Glutamatergic neuron (in vitro differentiated cells): ENCODE data around the gene LMF1. TPM values are rescaled to one million over a fixed set of nuclear protein-coding genes. Genes with fewer than 3 reads are reported as not detected.

Source experiments
- DNase-seq: peaks from one replicate; pipeline ENCODE4 v3.0.0; 2022
- H3K27ac Mint-ChIP-seq: one replicate; pipeline ENCODE4 v1.8.0; 2020; ENCODE audit warnings: mild to moderate bottlenecking, mixed read lengths, inconsistent platforms; ENCODE audit not compliant: unreplicated experiment
- H3K27me3 Mint-ChIP-seq: one replicate; pipeline ENCODE4 v1.8.0; 2020; ENCODE audit warnings: mild to moderate bottlenecking, moderate library complexity, mixed read lengths, inconsistent platforms; ENCODE audit not compliant: unreplicated experiment
- H3K36me3 Mint-ChIP-seq: one replicate; pipeline ENCODE4 v1.8.0; 2020; ENCODE audit warnings: mild to moderate bottlenecking, mixed read lengths, inconsistent platforms; ENCODE audit not compliant: unreplicated experiment
- H3K4me1 Mint-ChIP-seq: one replicate; pipeline ENCODE4 v1.8.0; 2020; ENCODE audit warnings: mild to moderate bottlenecking, low read depth, mixed read lengths, inconsistent platforms; ENCODE audit not compliant: unreplicated experiment
- H3K4me3 Mint-ChIP-seq: one replicate; pipeline ENCODE4 v1.8.0; 2020; ENCODE audit warnings: mild to moderate bottlenecking, mixed read lengths, inconsistent platforms; ENCODE audit not compliant: unreplicated experiment
- H3K9me3 Mint-ChIP-seq: one replicate; pipeline ENCODE4 v1.8.0; 2020; ENCODE audit warnings: mild to moderate bottlenecking, moderate library complexity, mixed read lengths, inconsistent platforms; ENCODE audit not compliant: unreplicated experiment
- CTCF ChIP-seq: fragments of 200-600 bp; sonication (generic); IDR thresholded peaks from one replicate; pipeline ENCODE4 v1.5.0; 2021; ENCODE audit not compliant: partially characterized antibody, unreplicated experiment
- total RNA-seq: library from RNA; stranded (reverse); fragmentation: NEBNext Ultra II Directional; extraction: Animal tissue kit (Norgen Biotek cat#: 25700); gene quantifications from one replicate; pipeline ENCODE4 v1.2.1, GENCODE V29; 2021; ENCODE audit not compliant: unreplicated experiment

The LMF1 gene
- total RNA-seq, 1 donor from 2014 or later = 17.4 TPM

- Mint-ChIP-seq H3K4me1 (peaks cover 6% of the 10 kb centered on the region), H3K36me3 (peaks cover 5% of the 10 kb centered on the region), H3K27ac (no peak overlapping the region), H3K27me3 (peaks cover 10% of the 10 kb centered on the region), H3K9me3 (peaks cover 2% of the 10 kb centered on the region), H3K4me3 (peak overlapping the region; percentile 61)
- DNase-seq = peak; percentile 84
- TF ChIP-seq CTCF = peak; percentile 68
Observed at GRCh38 chr16:813204-813915, 157.4 kb downstream of the LMF1 start.

GRCh38 chr16:808085-808386 lies 162.7 kb downstream of the LMF1 start:
- peaks cover 5% of the 10 kb centered on the region for H3K36me3 Mint-ChIP-seq
- peaks cover 10% of the 10 kb centered on the region for H3K27me3 Mint-ChIP-seq
- DNase-seq = no peak
- peak overlapping the region; percentile 70 for H3K27ac Mint-ChIP-seq
- H3K4me3 Mint-ChIP-seq = peak overlapping the region; percentile 94
- H3K9me3 Mint-ChIP-seq = no peaks in the 10 kb centered on the region
- peaks cover 7% of the 10 kb centered on the region for H3K4me1 Mint-ChIP-seq
- TF ChIP-seq CTCF = no peak

GRCh38 chr16:807347-808084 lies 163.3 kb downstream of the LMF1 start:
- Mint-ChIP-seq H3K4me1 (peaks cover 7% of the 10 kb centered on the region), H3K36me3 (peaks cover 5% of the 10 kb centered on the region), H3K4me3 (peak overlapping the region; percentile 94), H3K27ac (peak overlapping the region; percentile 67), H3K9me3 (no peaks in the 10 kb centered on the region), H3K27me3 (peaks cover 7% of the 10 kb centered on the region)
- no peak for TF ChIP-seq CTCF
- DNase-seq = peak; percentile 97

GRCh38 chr16:805474-805873 lies 165.3 kb downstream of the LMF1 start:
- Mint-ChIP-seq H3K27me3 (peaks cover 7% of the 10 kb centered on the region), H3K9me3 (no peaks in the 10 kb centered on the region), H3K36me3 (no peaks in the 10 kb centered on the region), H3K4me1 (peaks cover 7% of the 10 kb centered on the region), H3K4me3 (no peak overlapping the region), H3K27ac (no peak overlapping the region)
- TF ChIP-seq CTCF = no peak
- DNase-seq = no peak
